ENCODE measurements around the gene ABHD10. TPM values are rescaled to one million over a fixed set of nuclear protein-coding genes. Genes with fewer than 3 reads are reported as not detected.

The ABHD10 gene
- total RNA-seq, 4 donors from 2014 or later: 40.8 to 54.9 (median 50.6) TPM

DNA sequence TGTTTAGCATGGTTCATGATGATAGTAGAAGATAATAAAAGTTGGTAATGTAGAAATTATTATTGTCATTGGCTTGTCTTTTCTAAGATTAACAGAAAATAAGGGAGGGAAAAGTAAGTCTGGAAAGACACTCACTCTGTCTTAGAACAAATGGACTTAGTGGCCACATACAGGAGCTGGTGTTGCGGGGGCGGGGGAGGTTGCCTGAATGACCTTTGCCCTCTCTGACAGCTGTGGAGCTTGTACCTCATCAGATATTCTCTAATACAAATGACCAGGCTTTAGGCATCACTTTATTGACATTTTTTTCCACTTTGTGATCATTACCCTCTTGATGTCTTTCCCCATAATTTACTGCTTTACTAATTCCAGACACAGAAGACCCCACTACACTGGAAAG is 25.8 kb downstream of the ABHD10 start:
- no peak for DNase-seq
- no peak overlapping the region for H3K27ac ChIP-seq
- no peaks in the 10 kb centered on the region for H3K36me3 ChIP-seq
- no peaks in the 10 kb centered on the region for H3K27me3 ChIP-seq
- no peaks in the 10 kb centered on the region for H3K9me3 ChIP-seq
- H3K4me1 ChIP-seq: peaks cover 0 to 15% of the 10 kb centered on the region in 2 donors
- H3K4me3 ChIP-seq (replicated peaks in 1 of 3): no peak overlapping the region
- intact Hi-C loops (cut with DNase I): no loop called here
- no peak for TF ChIP-seq CTCF (IDR thresholded peaks at IDR 0.05)
- no peak for TF ChIP-seq POLR2A (IDR thresholded peaks at IDR 0.05)
- 94 to 95% methylated on average over 2 of the region's 2 CpGs for WGBS, 2 donors

DNA sequence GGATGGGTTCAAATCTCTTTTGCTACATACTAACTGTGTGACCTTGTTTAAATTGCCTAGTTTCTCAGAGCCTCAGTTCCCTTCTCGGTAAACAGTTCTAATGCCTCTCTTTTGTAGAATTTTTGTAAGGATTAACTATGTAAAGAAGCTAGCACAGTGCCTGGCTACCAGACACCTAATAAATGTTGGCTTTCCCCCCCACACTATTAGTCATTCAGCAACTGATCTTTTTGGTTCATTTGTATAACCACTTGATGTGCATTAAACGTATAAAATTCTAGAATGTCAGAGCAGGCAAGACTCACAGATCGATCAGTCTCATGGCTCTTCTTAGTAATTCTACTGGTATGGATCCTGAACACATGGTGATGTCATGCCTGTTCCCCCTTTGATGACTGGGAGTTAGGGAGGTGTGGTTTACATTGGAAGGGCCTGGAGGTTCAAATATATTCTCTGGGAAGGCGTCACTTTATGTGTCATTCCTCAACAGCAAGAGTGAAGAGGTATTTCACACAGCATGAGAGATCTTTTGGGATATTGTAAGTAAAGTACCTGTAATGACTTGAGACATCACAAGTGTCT is 26.4 kb downstream of the ABHD10 start:
- Histone ChIP-seq H3K27me3 (no peaks in the 10 kb centered on the region), H3K36me3 (no peaks in the 10 kb centered on the region), H3K9me3 (no peaks in the 10 kb centered on the region), H3K4me1 (peaks cover under 1 to 15% of the 10 kb centered on the region in 2 donors), H3K27ac (no peak overlapping the region), H3K4me3 (replicated peaks in 1 of 3) (no peak overlapping the region)
- no peak for DNase-seq
- intact Hi-C loops (cut with DNase I): no loop called here
- WGBS, 2 donors: 74 to 82% methylated on average over 4 of the region's 4 CpGs
- TF ChIP-seq POLR2A (IDR thresholded peaks at IDR 0.05) (no peak), CTCF (IDR thresholded peaks at IDR 0.05) (no peak)

- Histone ChIP-seq H3K36me3 (no peaks in the 10 kb centered on the region), H3K27me3 (no peaks in the 10 kb centered on the region), H3K27ac (no peak overlapping the region), H3K4me1 (peaks cover 11 to 36% of the 10 kb centered on the region in 2 donors), H3K9me3 (no peaks in the 10 kb centered on the region), H3K4me3 (replicated peaks in 1 of 3) (no peak overlapping the region)
- intact Hi-C loops (cut with DNase I): no loop called here
- DNase-seq: peak in 1 of 2 donors; percentile 18
- 22 to 33% methylated on average over 1 of the region's 1 CpG for WGBS, 2 donors
- TF ChIP-seq POLR2A (IDR thresholded peaks at IDR 0.05) (no peak), CTCF (IDR thresholded peaks at IDR 0.05) (no peak)
Observed at GRCh38 chr3:112007633-112008032, 28.8 kb downstream of the ABHD10 start.

DNA sequence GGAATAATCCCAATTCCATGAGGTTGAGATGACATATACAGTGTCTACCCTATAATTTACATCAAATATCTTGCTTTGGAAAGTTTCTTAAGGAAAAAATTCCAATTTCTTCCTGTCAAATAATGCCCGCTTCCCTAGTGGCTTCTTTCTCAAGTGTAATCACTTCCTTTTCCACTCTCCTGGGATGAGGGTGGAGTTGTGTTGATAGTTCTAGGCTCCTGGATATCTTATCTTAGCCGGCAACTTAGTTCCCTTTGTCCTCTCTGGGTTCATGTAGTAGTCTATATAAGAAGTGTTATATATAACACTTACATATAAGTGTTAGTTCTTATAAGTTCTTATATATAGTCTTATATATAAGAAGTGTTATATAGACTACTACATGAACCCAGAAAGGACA is 30.8 kb downstream of the ABHD10 start:
- no peak overlapping the region for H3K27ac ChIP-seq
- intact Hi-C loops (cut with DNase I): no loop called here
- 91 to 95% methylated on average over 2 of the region's 2 CpGs for WGBS, 2 donors

More for the DNA sequence above, 30.8 kb downstream of the ABHD10 start:
- no peaks in the 10 kb centered on the region for H3K36me3 ChIP-seq
- DNase-seq: no peak
- H3K4me1 ChIP-seq: peaks cover 11 to 40% of the 10 kb centered on the region in 2 donors
- H3K9me3 ChIP-seq: no peaks in the 10 kb centered on the region
- TF ChIP-seq CTCF (IDR thresholded peaks at IDR 0.05) (no peak), POLR2A (IDR thresholded peaks at IDR 0.05) (no peak)
- no peak overlapping the region for H3K4me3 ChIP-seq (replicated peaks in 1 of 3)
- no peaks in the 10 kb centered on the region for H3K27me3 ChIP-seq

Measured in thyroid gland (tissue), 4 donors.